Fibroblast of lung (primary cell): ENCODE measurements around the gene PALLD. TPM values are rescaled to one million over a fixed set of nuclear protein-coding genes. Genes with fewer than 3 reads are reported as not detected.
"Not testable (repeated sequence)": the region's sequence is repeated elsewhere in the genome, so short reads cannot be mapped to it uniquely, and the experiment has no call there.

Experiments
- DNase-seq, 2 donors: peaks; one replicate each; pipeline versions ENCODE4 v3.0.0 to v3.0.0-alpha.2; 2010; ENCODE audit warnings: low read depth in 2 of 2
- H2AFZ ChIP-seq: 2 replicates; pipeline ENCODE4 v1.5.1; 2012; ENCODE audit warnings: low read length, control low read depth, inconsistent platforms
- H3K27ac ChIP-seq: 2 replicates; pipeline ENCODE4 v1.5.1; 2011; ENCODE audit warnings: low read length, control low read depth; ENCODE audit not compliant: insufficient read depth
- H3K27me3 ChIP-seq: 2 replicates; pipeline ENCODE4 v1.5.1; 2011; ENCODE audit warnings: mild to moderate bottlenecking, low read length; ENCODE audit not compliant: control insufficient read depth, insufficient read depth
- H3K36me3 ChIP-seq: 2 replicates; pipeline ENCODE4 v1.5.1; 2011; ENCODE audit warnings: low read length; ENCODE audit not compliant: control insufficient read depth, insufficient read depth
- H3K4me1 ChIP-seq: 2 replicates; pipeline ENCODE4 v1.5.1; 2011; ENCODE audit warnings: low read length; ENCODE audit not compliant: control insufficient read depth, insufficient read depth; ENCODE audit errors: extremely low read depth
- H3K4me2 ChIP-seq: 2 replicates; pipeline ENCODE4 v1.5.1; 2011; ENCODE audit warnings: low read length, control low read depth; ENCODE audit not compliant: insufficient read depth; ENCODE audit errors: extremely low read depth
- H3K4me3 ChIP-seq, 4 experiments: fragments of 200-600 bp in 1 of 4; sonication (generic) in 1 of 4; replicated peaks in 1 of 4; 2 replicates each; pipeline ENCODE4 v1.5.1; 2011 to 2016; ENCODE audit warnings: low read length in 4 of 4, low read depth in 3 of 4, mild to moderate bottlenecking in 3 of 4, control low read depth in 2 of 4, inconsistent platforms in 1 of 4, mixed read lengths in 1 of 4; ENCODE audit not compliant: insufficient read depth in 1 of 4; ENCODE audit errors: control extremely low read depth in 1 of 4
- H3K79me2 ChIP-seq: 2 replicates; pipeline ENCODE4 v1.5.1; 2012; ENCODE audit warnings: mild to moderate bottlenecking, low read length, inconsistent platforms; ENCODE audit not compliant: control insufficient read depth, insufficient read depth
- H3K9ac ChIP-seq: 2 replicates; pipeline ENCODE4 v1.5.1; 2011; ENCODE audit warnings: mild to moderate bottlenecking, low read length, control low read depth; ENCODE audit not compliant: insufficient read depth
- H3K9me3 ChIP-seq: 2 replicates; pipeline ENCODE4 v1.5.1; 2012; ENCODE audit warnings: low read depth, low read length; ENCODE audit not compliant: control insufficient read depth, insufficient read depth
- H4K20me1 ChIP-seq: 2 replicates; pipeline ENCODE4 v1.5.1; 2011; ENCODE audit warnings: low read length; ENCODE audit not compliant: control insufficient read depth, insufficient read depth; ENCODE audit errors: extremely low read depth
- EZH2 ChIP-seq: IDR thresholded peaks from 2 replicates; pipeline ENCODE4 v1.5.1; 2012; ENCODE audit warnings: low read length, control low read depth, mild to moderate bottlenecking; ENCODE audit errors: missing control alignments
- polyA plus RNA-seq, 2 donors: library from polyadenylated mRNA; depleted of rRNA in 1 of 2; stranded (reverse) in 1 of 2; unstranded in 1 of 2; fragments of >200 nt; gene quantifications; 2 replicates each; pipeline ENCODE4 v1.2.1, GENCODE V29; 2011 to 2012; ENCODE audit warnings: missing spikeins in 1 of 2
- total RNA-seq: library from RNA; depleted of rRNA; stranded (reverse); fragments of >200 nt; gene quantifications from 2 replicates; pipeline ENCODE4 v1.2.1, GENCODE V29; 2014
- TF ChIP-seq, protein P1 (sequence below), 2 donors: IDR thresholded peaks in 1 of 2; conservative IDR thresholded peaks in 1 of 2; 1 replicate in 1 of 2; 2 replicates in 1 of 2; pipeline ENCODE4 v1.5.1; 2011 to 2012; ENCODE audit warnings: low read length in 2 of 2, control low read depth in 1 of 2, inconsistent platforms in 1 of 2, low read depth in 1 of 2, mild to moderate bottlenecking in 1 of 2

PALLD gene
- total and polyA plus RNA-seq, 2 donors (not counting 1 experiment from before 2014, with no cell fraction given): 200 to 205 TPM

DNA sequence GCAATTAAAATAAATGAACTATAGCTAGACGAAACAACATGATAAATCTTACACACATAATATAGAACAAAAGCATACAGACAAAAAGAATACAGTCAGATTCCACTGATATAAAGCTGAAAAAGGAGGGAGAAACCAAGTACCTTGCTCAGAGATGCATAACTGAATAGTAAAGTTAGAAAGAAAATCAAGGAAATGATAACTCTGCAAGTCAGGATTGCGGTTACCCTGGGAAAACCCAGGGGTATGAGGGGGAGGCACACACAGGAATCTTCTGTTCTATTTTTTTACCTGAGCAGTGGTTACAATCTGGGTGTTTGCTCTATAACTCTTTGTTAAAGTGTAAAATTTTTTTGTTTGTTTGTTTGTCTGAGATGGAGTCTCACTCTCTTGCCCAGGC lies 304.1 kb downstream of the PALLD start:
- no peaks in the 10 kb centered on the region for H4K20me1 ChIP-seq
- no peaks in the 10 kb centered on the region for H3K79me2 ChIP-seq
- no peak for TF ChIP-seq EZH2
- TF ChIP-seq, protein P1, sequence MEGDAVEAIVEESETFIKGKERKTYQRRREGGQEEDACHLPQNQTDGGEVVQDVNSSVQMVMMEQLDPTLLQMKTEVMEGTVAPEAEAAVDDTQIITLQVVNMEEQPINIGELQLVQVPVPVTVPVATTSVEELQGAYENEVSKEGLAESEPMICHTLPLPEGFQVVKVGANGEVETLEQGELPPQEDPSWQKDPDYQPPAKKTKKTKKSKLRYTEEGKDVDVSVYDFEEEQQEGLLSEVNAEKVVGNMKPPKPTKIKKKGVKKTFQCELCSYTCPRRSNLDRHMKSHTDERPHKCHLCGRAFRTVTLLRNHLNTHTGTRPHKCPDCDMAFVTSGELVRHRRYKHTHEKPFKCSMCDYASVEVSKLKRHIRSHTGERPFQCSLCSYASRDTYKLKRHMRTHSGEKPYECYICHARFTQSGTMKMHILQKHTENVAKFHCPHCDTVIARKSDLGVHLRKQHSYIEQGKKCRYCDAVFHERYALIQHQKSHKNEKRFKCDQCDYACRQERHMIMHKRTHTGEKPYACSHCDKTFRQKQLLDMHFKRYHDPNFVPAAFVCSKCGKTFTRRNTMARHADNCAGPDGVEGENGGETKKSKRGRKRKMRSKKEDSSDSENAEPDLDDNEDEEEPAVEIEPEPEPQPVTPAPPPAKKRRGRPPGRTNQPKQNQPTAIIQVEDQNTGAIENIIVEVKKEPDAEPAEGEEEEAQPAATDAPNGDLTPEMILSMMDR (conservative IDR thresholded peaks at IDR 0.05 in 1 of 2, IDR thresholded peaks at IDR 0.05 in 1 of 2; ENCODE audit: low read depth in 1 of 2, low read length in 2 of 2): no peak
- H3K36me3 ChIP-seq: no peaks in the 10 kb centered on the region
- H3K27me3 ChIP-seq: no peaks in the 10 kb centered on the region
- no peak overlapping the region for H3K4me2 ChIP-seq
- no peak for DNase-seq
- H3K9ac ChIP-seq: no peak overlapping the region
- H3K27ac ChIP-seq: no peak overlapping the region
- peaks cover 7% of the 10 kb centered on the region for H3K4me1 ChIP-seq
- no peak overlapping the region for H3K4me3 ChIP-seq
- H2AFZ ChIP-seq: no peak overlapping the region
- no peaks in the 10 kb centered on the region for H3K9me3 ChIP-seq

GRCh38 chr4:168802222-168802621 lies 305.4 kb downstream of the PALLD start:
- H3K4me3 ChIP-seq: no peak overlapping the region
- H3K79me2 ChIP-seq: no peaks in the 10 kb centered on the region
- no peak overlapping the region for H2AFZ ChIP-seq
- no peak overlapping the region for H3K27ac ChIP-seq
- H3K27me3 ChIP-seq: no peaks in the 10 kb centered on the region
- TF ChIP-seq, protein P1 (conservative IDR thresholded peaks at IDR 0.05 in 1 of 2, IDR thresholded peaks at IDR 0.05 in 1 of 2; ENCODE audit: low read depth in 1 of 2, low read length in 2 of 2): no peak
- no peak for TF ChIP-seq EZH2
- H3K36me3 ChIP-seq: no peaks in the 10 kb centered on the region
- no peak overlapping the region for H3K9ac ChIP-seq
- peaks cover 4% of the 10 kb centered on the region for H3K4me1 ChIP-seq
- no peaks in the 10 kb centered on the region for H4K20me1 ChIP-seq
- no peak for DNase-seq
- H3K4me2 ChIP-seq: no peak overlapping the region
- H3K9me3 ChIP-seq: no peaks in the 10 kb centered on the region

DNA sequence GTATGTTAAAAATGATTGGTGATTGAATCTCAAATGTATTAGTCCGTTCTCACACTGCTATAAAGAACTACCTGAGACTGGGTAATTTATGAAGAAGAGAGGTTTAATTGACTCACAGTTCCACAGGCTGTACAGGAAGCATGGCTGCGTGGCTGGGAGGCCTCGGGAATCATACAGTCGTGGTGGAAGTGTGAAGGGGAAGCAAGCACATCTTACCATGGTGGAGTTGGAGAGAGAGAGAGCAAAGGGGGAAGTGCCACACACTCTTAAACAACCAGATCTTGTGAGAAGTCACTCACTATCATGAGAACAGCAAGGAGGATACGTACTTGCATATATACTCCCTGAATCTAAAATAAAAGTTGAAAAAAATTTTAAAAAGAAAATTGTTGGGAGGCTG lies 306.2 kb downstream of the PALLD start:
- H3K4me3 ChIP-seq, H2AFZ ChIP-seq, H3K27me3 ChIP-seq, H3K79me2 ChIP-seq, H4K20me1 ChIP-seq, H3K36me3 ChIP-seq, H3K4me1 ChIP-seq, DNase-seq, H3K27ac ChIP-seq, H3K9ac ChIP-seq, H3K9me3 ChIP-seq, H3K4me2 ChIP-seq: not testable (repeated sequence)

DNA sequence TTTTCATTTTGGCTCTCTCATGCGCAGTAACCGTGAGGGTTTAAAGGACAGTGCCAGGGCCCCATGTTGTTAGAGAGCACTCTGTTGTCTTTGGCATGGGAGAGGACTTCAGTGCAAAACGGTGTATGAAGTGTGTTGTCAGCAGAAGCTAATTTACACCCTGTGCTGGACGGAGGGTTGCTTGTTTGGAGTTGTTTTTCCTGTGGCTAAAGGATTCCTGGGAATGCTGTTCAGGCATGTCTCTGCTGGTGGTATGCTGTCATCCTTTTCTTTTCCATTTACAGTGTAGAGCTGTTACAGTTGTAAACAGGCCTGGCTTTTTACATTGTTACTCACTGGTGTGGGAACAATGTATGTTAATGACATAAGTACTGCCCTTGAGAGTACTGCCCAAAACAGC lies 306.9 kb downstream of the PALLD start:
- no peaks in the 10 kb centered on the region for H3K79me2 ChIP-seq
- H3K27ac ChIP-seq: no peak overlapping the region
- no peaks in the 10 kb centered on the region for H3K9me3 ChIP-seq
- H4K20me1 ChIP-seq: no peaks in the 10 kb centered on the region
- H3K4me3 ChIP-seq: no peak overlapping the region
- H3K36me3 ChIP-seq: no peaks in the 10 kb centered on the region
- no peaks in the 10 kb centered on the region for H3K4me1 ChIP-seq
- no peak overlapping the region for H3K4me2 ChIP-seq
- DNase-seq: peak; percentile 62 to 95
- TF ChIP-seq, protein P1 (conservative IDR thresholded peaks at IDR 0.05 in 1 of 2, IDR thresholded peaks at IDR 0.05 in 1 of 2; ENCODE audit: low read depth in 1 of 2, low read length in 2 of 2): no peak
- TF ChIP-seq EZH2: no peak
- H3K9ac ChIP-seq: no peak overlapping the region
- H3K27me3 ChIP-seq: no peaks in the 10 kb centered on the region
- H2AFZ ChIP-seq: no peak overlapping the region
